Nephron progenitor cell (in vitro differentiated cells): ENCODE data around the gene ASCC1.

Experiments used
- DNase-seq: peaks from one replicate; pipeline ENCODE4 v3.0.0; 2021
- H3K27ac Mint-ChIP-seq: 2 replicates; pipeline ENCODE4 v1.8.0; 2021; ENCODE audit warnings: mild to moderate bottlenecking, moderate library complexity, mixed read lengths
- H3K27me3 Mint-ChIP-seq: 2 replicates; pipeline ENCODE4 v1.8.0; 2021; ENCODE audit warnings: mild to moderate bottlenecking, low read depth, mixed read lengths; ENCODE audit not compliant: poor library complexity
- H3K36me3 Mint-ChIP-seq: 2 replicates; pipeline ENCODE4 v1.8.0; 2021; ENCODE audit warnings: low read depth, mixed read lengths
- H3K4me1 Mint-ChIP-seq: 2 replicates; pipeline ENCODE4 v1.8.0; 2021; ENCODE audit warnings: mixed read lengths
- H3K4me3 Mint-ChIP-seq: 2 replicates; pipeline ENCODE4 v1.8.0; 2021; ENCODE audit warnings: mild to moderate bottlenecking, moderate library complexity, mixed read lengths
- H3K9me3 Mint-ChIP-seq: 2 replicates; pipeline ENCODE4 v1.8.0; 2021; ENCODE audit warnings: mild to moderate bottlenecking, moderate library complexity, mixed read lengths
- TF ChIP-seq, protein P1 (sequence below): fragments of 200-600 bp; sonication (generic); IDR thresholded peaks from 2 replicates; pipeline ENCODE4 v1.5.0; 2021; ENCODE audit warnings: antibody characterized with exemption

The ASCC1 gene

DNA sequence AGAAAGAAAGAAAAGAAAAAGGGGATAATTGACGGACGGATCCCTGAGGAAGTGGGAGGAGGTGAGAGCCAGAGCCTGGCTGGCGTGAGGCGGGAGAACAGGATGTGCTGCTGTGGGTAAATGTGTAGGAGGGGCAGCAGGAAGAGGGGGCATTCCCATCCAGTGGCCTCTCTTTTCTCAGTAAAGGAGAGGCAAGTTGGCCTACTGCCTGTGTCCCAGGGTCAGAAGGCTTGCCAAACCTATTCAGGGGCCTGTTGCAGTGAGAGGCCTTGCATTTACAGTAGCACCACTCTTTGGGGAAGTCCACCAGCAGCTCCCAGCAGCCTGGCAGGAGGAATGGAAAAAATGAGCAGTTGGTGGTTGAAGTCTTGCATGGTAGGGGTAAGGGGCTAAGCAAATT is 26.6 kb upstream of the ASCC1 start:
- peaks cover 13% of the 10 kb centered on the region for H3K27me3 Mint-ChIP-seq
- H3K4me3 Mint-ChIP-seq, result peak overlapping the region; percentile 48
- H3K4me1 Mint-ChIP-seq, result peaks cover 66% of the 10 kb centered on the region
- no peak for DNase-seq
- peak overlapping the region; percentile 97 for H3K27ac Mint-ChIP-seq
- H3K36me3 Mint-ChIP-seq, result peaks cover 5% of the 10 kb centered on the region
- no peaks in the 10 kb centered on the region for H3K9me3 Mint-ChIP-seq
- TF ChIP-seq, protein P1, sequence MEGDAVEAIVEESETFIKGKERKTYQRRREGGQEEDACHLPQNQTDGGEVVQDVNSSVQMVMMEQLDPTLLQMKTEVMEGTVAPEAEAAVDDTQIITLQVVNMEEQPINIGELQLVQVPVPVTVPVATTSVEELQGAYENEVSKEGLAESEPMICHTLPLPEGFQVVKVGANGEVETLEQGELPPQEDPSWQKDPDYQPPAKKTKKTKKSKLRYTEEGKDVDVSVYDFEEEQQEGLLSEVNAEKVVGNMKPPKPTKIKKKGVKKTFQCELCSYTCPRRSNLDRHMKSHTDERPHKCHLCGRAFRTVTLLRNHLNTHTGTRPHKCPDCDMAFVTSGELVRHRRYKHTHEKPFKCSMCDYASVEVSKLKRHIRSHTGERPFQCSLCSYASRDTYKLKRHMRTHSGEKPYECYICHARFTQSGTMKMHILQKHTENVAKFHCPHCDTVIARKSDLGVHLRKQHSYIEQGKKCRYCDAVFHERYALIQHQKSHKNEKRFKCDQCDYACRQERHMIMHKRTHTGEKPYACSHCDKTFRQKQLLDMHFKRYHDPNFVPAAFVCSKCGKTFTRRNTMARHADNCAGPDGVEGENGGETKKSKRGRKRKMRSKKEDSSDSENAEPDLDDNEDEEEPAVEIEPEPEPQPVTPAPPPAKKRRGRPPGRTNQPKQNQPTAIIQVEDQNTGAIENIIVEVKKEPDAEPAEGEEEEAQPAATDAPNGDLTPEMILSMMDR, result no peak

DNA sequence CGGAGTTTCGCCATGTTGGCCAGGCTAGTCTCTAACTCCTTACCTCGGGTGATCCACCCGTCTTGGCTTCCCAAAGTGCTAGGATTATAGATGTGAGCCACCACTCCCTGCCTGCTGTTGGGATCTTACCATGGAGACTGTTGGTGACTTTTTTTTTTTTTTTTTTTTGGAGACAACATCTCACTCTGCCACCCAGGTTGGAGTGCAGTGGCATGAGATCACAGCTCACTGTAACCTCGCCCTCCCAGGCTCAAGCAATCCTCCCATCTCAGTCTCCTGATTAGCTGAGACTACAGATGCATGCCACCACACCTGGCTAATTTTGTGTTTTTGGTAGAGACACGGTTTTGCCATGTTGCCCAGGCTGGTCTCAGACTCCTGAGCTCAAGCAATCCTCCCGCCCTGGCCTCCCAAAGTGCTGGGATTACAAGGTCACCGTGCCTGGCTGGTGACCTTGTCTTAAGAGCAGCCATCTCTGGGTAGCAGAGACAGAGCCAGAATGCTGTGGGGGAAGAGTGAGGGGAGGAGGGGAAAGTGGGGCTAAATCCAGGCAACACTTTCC is 25.7 kb upstream of the ASCC1 start:
- H3K27ac Mint-ChIP-seq, result no peak overlapping the region
- H3K9me3 Mint-ChIP-seq, result no peaks in the 10 kb centered on the region
- TF ChIP-seq, protein P1, result no peak
- H3K36me3 Mint-ChIP-seq, result peaks cover 11% of the 10 kb centered on the region
- no peak for DNase-seq
- peaks cover 65% of the 10 kb centered on the region for H3K4me1 Mint-ChIP-seq
- peaks cover 13% of the 10 kb centered on the region for H3K27me3 Mint-ChIP-seq
- no peak overlapping the region for H3K4me3 Mint-ChIP-seq

DNA sequence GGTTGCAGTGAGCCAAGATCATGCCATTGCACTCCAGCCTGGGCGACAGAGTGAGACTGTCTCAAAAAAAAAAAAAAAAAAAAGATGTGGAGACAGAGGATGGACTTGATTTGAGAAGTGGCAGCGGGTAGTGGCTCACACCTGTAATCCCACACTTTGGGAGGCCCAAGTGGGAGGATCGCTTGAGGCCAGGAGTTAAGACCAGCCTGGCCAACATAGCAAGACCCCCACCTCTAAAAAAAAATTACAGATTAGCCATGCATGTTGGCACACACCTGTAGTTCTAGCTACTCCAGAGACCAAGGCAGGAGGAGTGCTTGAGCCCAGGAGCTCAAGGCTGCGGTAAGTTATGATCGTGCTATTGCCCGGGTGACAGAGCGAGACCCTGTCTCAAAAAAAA is 24.3 kb upstream of the ASCC1 start:
- Mint-ChIP-seq H3K27ac (no peak overlapping the region), H3K4me1 (peaks cover 53% of the 10 kb centered on the region), H3K4me3 (no peak overlapping the region), H3K27me3 (peaks cover 13% of the 10 kb centered on the region), H3K36me3 (peaks cover 22% of the 10 kb centered on the region), H3K9me3 (no peaks in the 10 kb centered on the region)
- TF ChIP-seq, protein P1, result no peak
- DNase-seq, result no peak

DNA sequence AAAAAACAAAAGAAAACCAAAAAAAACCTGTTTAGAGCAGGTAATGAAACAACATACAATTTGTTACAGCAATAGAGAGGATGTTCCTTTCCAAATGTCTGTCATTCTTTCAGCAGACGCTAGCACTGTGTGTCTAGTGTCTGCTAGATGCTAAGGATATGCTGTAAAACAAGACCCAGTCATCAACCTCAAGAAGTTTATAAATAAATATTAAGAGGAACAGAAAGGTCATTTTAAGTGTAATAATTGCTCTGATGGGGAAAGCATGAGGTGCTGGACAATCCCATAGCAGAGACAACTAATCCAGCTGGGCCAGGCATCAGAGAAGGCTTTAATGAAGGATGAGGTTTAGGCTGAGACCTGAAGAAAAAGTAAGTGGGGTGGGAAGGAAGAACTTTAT is 23.3 kb upstream of the ASCC1 start:
- no peak overlapping the region for H3K4me3 Mint-ChIP-seq
- TF ChIP-seq, protein P1, result no peak

DNA sequence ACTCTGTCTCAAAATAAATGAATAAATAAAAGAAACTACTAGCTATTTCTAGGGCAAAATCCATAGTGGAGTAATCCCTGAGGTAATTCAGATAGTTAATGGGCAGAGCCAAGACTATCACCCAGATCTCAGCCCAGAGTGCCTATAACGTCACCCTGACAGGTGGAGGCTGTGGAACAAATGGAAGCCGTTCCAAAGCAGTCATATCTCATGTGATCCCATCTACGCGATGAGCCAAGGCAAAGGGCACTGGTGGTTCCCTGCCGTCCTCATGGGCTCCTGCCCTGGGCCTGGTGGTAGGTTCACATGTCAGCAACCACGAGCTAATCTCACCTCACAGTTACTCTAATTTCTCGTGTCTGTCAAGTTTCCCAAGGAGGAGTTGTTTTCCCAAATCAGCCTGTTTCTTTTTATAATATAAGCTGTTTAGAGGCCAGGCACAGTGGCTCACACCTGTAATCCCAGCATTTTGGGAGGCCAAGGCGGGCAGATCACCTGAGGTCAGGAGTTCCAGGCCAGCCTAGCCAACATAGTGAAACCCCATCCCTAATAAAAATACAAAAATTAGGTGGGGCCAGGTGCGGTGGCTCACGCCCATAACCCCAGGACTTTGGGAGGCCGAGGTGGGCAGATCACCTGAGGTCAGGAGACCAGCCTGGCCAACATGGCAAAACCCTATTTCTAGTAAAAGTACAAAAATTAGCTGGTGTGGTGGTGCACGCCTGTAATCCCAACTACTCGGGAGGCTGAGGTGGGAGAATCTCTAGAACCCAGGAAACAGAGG is 22.5 kb upstream of the ASCC1 start:
- peaks cover 35% of the 10 kb centered on the region for H3K36me3 Mint-ChIP-seq
- TF ChIP-seq, protein P1, result no peak
- no peak for DNase-seq
- H3K4me3 Mint-ChIP-seq, result no peak overlapping the region
- peaks cover 9% of the 10 kb centered on the region for H3K27me3 Mint-ChIP-seq
- no peaks in the 10 kb centered on the region for H3K9me3 Mint-ChIP-seq
- no peak overlapping the region for H3K27ac Mint-ChIP-seq
- H3K4me1 Mint-ChIP-seq, result peaks cover 35% of the 10 kb centered on the region

More for the DNA sequence above, 23.3 kb upstream of the ASCC1 start:
- Mint-ChIP-seq H3K27me3 (peaks cover 13% of the 10 kb centered on the region), H3K27ac (peak overlapping the region; percentile 79), H3K36me3 (peaks cover 30% of the 10 kb centered on the region), H3K9me3 (no peaks in the 10 kb centered on the region), H3K4me1 (peaks cover 43% of the 10 kb centered on the region)
- no peak for DNase-seq
